Spinal cord (tissue), 10 donors: ENCODE measurements around the gene ZNF19. TPM values are rescaled to one million over a fixed set of nuclear protein-coding genes. Genes with fewer than 3 reads are reported as not detected.

Source experiments
- DNase-seq, 6 donors: peaks; one replicate each; pipeline versions ENCODE4 v3.0.0 to v3.0.0-alpha.2; 2013 to 2015; ENCODE audit warnings: low spot score in 6 of 6, low read depth in 4 of 6
- H3K27ac ChIP-seq: one replicate; pipeline ENCODE4 v1.5.1; 2013; ENCODE audit warnings: low read depth, low read length, control low read depth
- H3K27me3 ChIP-seq: one replicate; pipeline ENCODE4 v1.6.1; 2013; ENCODE audit warnings: low read length; ENCODE audit not compliant: control insufficient read depth, insufficient read depth
- H3K36me3 ChIP-seq: one replicate; pipeline ENCODE4 v1.6.1; 2013; ENCODE audit warnings: low read length; ENCODE audit not compliant: control insufficient read depth, insufficient read depth
- H3K4me1 ChIP-seq: one replicate; pipeline ENCODE4 v1.6.1; 2013; ENCODE audit warnings: low read length; ENCODE audit not compliant: control insufficient read depth, insufficient read depth
- H3K4me3 ChIP-seq: one replicate; pipeline ENCODE4 v1.5.1; 2013; ENCODE audit warnings: low read depth, low read length, control low read depth
- H3K9me3 ChIP-seq: one replicate; pipeline ENCODE4 v1.6.1; 2013; ENCODE audit warnings: low read length; ENCODE audit not compliant: control insufficient read depth, insufficient read depth
- WGBS: methylation state at CpG from one replicate; pipeline ENCODE4 v1.1.5; 2013; ENCODE audit warnings: missing lambda C conversion rate; ENCODE audit not compliant: insufficient coverage; 5-methylcytosine and 5-hydroxymethylcytosine counted together
- long read RNA-seq, 4 donors: transcript quantifications; one replicate each; lab custom pipeline, GENCODE V29; 2026
- polyA plus RNA-seq, 2 donors: library from polyadenylated mRNA; unstranded; fragments of 120-200 nt; gene quantifications; one replicate each; pipeline ENCODE4 v1.2.1, GENCODE V29; 2013; ENCODE audit not compliant: insufficient read length in 2 of 2
- total RNA-seq, 2 donors: library from RNA; depleted of rRNA in 1 of 2; stranded (reverse); fragments of 120-200 nt in 1 of 2; fragments of >200 nt in 1 of 2; gene quantifications; one replicate each; pipeline versions ENCODE4 v1.2.3 to v1.2.4, GENCODE V29; 2013 to 2014
- donor health status: healthy.

ZNF19 gene
- total RNA-seq (10 to 100 TPM in 1 of 2 donors, 1 to 10 TPM in 1; 7.4 to 14.1 TPM), polyA plus RNA-seq (10 to 100 TPM; 12.0 to 14.8 TPM)
- long read RNA-seq, donor 1, partial matches to known transcripts, result 0 of 3 reads
- long read RNA-seq, donor 1, other reads (novel, unspliced or antisense), result 0 of 3 reads
- long read RNA-seq, donor 2, partial matches to known transcripts, result 0 of 1 reads
- long read RNA-seq, donor 2, other reads (novel, unspliced or antisense), result 0 of 1 reads
- long read RNA-seq, donor 3, result 0 reads
- long read RNA-seq, donor 4, result 0 reads

GRCh38 chr16:71489122-71489521, at the start of gene ZNF19:
ZNF19 (minus strand) TSS chr16:71489324; CDS start chr16:71482114, 7,210 bp downstream.
- no peak for DNase-seq
- no peaks in the 10 kb centered on the region for H3K4me1 ChIP-seq
- no peaks in the 10 kb centered on the region for H3K27me3 ChIP-seq
- H3K36me3 ChIP-seq, result no peaks in the 10 kb centered on the region
- H3K27ac ChIP-seq, result no peak within 1 kb of the TSS
- no peak within 1 kb of the TSS for H3K4me3 ChIP-seq
- H3K9me3 ChIP-seq, result no peaks in the 10 kb centered on the region
- 79% methylated on average over 19 of the region's 22 CpGs for WGBS

DNA sequence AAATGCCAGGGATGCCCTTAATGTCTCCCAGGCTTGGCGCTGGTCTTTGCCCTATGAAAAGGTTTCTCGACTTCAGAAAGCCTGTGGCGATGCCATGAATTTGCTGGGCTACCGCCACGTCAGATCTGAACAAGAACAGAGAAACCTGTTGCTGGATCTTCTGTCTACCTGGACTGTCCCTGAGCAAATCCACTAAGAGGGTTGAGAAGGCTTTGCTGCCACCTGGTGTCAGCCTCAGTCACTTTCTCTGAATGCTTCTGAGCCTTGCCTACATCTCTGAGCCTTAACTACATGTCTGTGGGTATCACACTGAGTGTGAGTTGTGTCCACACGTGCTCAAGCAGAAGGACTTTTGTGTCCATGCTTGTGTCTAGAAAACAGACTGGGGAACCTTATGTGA, 48.5 kb upstream of the ZNF19 start:
- DNase-seq, result peak in 2 of 6 donors; percentile 47 to 67

DNA sequence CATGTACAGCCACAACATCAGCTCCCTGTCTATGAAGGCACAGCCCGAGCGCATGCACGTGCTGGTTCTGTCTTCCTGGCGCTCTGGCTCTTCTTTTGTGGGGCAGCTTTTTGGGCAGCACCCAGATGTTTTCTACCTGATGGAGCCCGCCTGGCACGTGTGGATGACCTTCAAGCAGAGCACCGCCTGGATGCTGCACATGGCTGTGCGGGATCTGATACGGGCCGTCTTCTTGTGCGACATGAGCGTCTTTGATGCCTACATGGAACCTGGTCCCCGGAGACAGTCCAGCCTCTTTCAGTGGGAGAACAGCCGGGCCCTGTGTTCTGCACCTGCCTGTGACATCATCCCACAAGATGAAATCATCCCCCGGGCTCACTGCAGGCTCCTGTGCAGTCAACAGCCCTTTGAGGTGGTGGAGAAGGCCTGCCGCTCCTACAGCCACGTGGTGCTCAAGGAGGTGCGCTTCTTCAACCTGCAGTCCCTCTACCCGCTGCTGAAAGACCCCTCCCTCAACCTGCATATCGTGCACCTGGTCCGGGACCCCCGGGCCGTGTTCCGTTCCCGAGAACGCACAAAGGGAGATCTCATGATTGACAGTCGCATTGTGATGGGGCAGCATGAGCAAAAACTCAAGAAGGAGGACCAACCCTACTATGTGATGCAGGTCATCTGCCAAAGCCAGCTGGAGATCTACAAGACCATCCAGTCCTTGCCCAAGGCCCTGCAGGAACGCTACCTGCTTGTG, 47.8 kb upstream of the ZNF19 start:
- no peak for DNase-seq
- no peak overlapping the region for H3K27ac ChIP-seq
- no peaks in the 10 kb centered on the region for H3K36me3 ChIP-seq
- no peak overlapping the region for H3K4me3 ChIP-seq
- no peaks in the 10 kb centered on the region for H3K27me3 ChIP-seq
- WGBS, result 93% methylated on average over 26 of the region's 28 CpGs
- H3K4me1 ChIP-seq, result no peaks in the 10 kb centered on the region
- H3K9me3 ChIP-seq, result no peaks in the 10 kb centered on the region

More for the DNA sequence above, 48.5 kb upstream of the ZNF19 start:
- H3K4me1 ChIP-seq, result no peaks in the 10 kb centered on the region
- H3K27ac ChIP-seq, result no peak overlapping the region
- no peak overlapping the region for H3K4me3 ChIP-seq
- no peaks in the 10 kb centered on the region for H3K36me3 ChIP-seq
- no peaks in the 10 kb centered on the region for H3K27me3 ChIP-seq
- WGBS, result 69% methylated on average over 6 of the region's 6 CpGs
- H3K9me3 ChIP-seq, result no peaks in the 10 kb centered on the region

GRCh38 chr16:71532366-71532765, 43.2 kb upstream of the ZNF19 start:
- Histone ChIP-seq H3K27ac (no peak overlapping the region), H3K27me3 (no peaks in the 10 kb centered on the region), H3K4me3 (no peak overlapping the region), H3K4me1 (no peaks in the 10 kb centered on the region), H3K9me3 (no peaks in the 10 kb centered on the region), H3K36me3 (no peaks in the 10 kb centered on the region)
- WGBS, result 90% methylated on average over 1 of the region's 3 CpGs
- no peak for DNase-seq

DNA sequence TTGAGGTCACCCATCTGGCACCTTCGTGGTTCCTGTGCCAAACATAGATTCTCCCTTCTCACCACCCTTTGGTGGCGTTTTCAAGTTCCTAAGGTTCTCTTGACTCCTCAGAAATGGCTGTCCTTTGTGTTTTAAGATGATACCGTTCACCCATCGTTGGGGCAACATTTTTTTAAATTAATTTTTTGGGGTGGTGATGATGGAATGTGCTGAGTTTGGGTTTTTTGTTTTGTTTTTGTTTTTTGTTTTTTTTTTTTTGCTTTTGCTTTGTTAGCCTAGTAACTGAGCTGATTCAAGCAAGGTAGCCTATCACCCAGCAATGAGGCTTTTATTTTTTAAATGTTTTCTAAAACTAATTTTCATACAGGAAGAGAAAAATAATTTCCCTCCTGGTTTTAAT, 39.7 kb upstream of the ZNF19 start:
- no peak overlapping the region for H3K27ac ChIP-seq
- peaks cover 4% of the 10 kb centered on the region for H3K4me1 ChIP-seq
- H3K27me3 ChIP-seq, result peaks cover 5% of the 10 kb centered on the region
- 92% methylated on average over 2 of the region's 4 CpGs for WGBS
- no peak for DNase-seq
- no peaks in the 10 kb centered on the region for H3K9me3 ChIP-seq
- H3K4me3 ChIP-seq, result no peak overlapping the region
- no peaks in the 10 kb centered on the region for H3K36me3 ChIP-seq

DNA sequence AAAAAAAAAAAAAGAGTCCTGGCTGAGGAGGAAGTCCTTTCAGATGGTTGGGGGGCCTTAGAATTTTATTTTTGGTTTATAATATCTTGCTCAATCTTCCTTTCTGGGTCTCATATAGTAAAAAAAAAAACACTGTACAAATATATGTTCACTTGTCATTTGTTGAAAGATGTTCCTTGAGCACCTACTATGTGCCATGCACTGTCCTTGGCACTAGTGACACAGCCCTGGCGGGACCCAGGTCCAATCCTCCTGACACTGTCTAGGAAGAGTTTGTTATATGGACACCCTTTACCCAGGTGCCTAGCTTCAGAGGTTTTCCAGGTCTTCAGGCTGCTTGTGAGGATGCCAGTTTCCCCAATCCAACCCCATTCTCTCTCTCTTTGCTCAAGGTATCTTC, 39.1 kb upstream of the ZNF19 start:
- no peaks in the 10 kb centered on the region for H3K36me3 ChIP-seq
- no peak overlapping the region for H3K4me3 ChIP-seq
- DNase-seq, result no peak
- 89% methylated on average over 1 of the region's 1 CpG for WGBS
- H3K27ac ChIP-seq, result no peak overlapping the region
- no peaks in the 10 kb centered on the region for H3K9me3 ChIP-seq
- H3K27me3 ChIP-seq, result peaks cover 5% of the 10 kb centered on the region
- H3K4me1 ChIP-seq, result peaks cover 4% of the 10 kb centered on the region

GRCh38 chr16:71526111-71526631, 37.0 kb upstream of the ZNF19 start, which contains the start of gene CHST4:
CHST4 (plus strand) TSS chr16:71526426; CDS start chr16:71536678, 10,252 bp downstream.
- 12% methylated on average over 6 of the region's 9 CpGs for WGBS

GRCh38 chr16:71524566-71525553, 35.7 kb upstream of the ZNF19 start:
- peaks cover 4% of the 10 kb centered on the region for H3K4me1 ChIP-seq
- no peaks in the 10 kb centered on the region for H3K9me3 ChIP-seq
- DNase-seq, result no peak
- H3K27me3 ChIP-seq, result peaks cover 5% of the 10 kb centered on the region
- 76% methylated on average over 3 of the region's 16 CpGs for WGBS
- H3K27ac ChIP-seq, result no peak overlapping the region
- H3K4me3 ChIP-seq, result no peak overlapping the region
- no peaks in the 10 kb centered on the region for H3K36me3 ChIP-seq

More at GRCh38 chr16:71526111-71526631, 37.0 kb upstream of the ZNF19 start, which contains the start of gene CHST4:
- Histone ChIP-seq H3K27me3 (peaks cover 5% of the 10 kb centered on the region), H3K4me1 (peaks cover 4% of the 10 kb centered on the region), H3K9me3 (no peaks in the 10 kb centered on the region), H3K27ac (no peak within 1 kb of the TSS), H3K4me3 (no peak within 1 kb of the TSS), H3K36me3 (no peaks in the 10 kb centered on the region)
- peak in 2 of 6 donors; percentile 7 to 37 for DNase-seq

GRCh38 chr16:71520550-71520949, 31.4 kb upstream of the ZNF19 start:
- Histone ChIP-seq H3K36me3 (no peaks in the 10 kb centered on the region), H3K27ac (peak overlapping the region; percentile 15), H3K27me3 (no peaks in the 10 kb centered on the region), H3K4me1 (no peaks in the 10 kb centered on the region), H3K4me3 (no peak overlapping the region), H3K9me3 (no peaks in the 10 kb centered on the region)
- no peak for DNase-seq
- WGBS, result 81% methylated on average over 3 of the region's 3 CpGs
